Measurements from ENCODE around the gene NADK.

DNA sequence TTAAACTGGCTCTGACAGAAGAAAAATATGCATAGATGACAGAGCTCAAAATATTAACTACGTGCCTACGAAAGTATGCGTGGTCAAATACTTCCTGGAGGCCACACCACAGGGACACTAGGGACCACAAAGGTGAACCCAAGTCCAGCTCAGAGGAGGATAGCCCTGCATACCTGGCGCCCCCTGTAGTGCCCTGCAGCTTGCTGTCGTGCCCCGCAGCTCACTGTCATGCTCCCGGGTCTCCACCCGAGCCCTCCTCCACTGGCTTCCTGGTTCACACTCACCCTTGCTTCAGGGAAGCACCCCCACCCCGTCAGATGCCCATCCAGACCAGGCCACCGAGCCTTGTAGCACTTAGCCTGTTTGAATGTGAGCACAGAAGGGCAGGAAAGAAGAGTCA lies 16.7 kb upstream of the NADK start:
- TF ChIP-seq, protein P1, sequence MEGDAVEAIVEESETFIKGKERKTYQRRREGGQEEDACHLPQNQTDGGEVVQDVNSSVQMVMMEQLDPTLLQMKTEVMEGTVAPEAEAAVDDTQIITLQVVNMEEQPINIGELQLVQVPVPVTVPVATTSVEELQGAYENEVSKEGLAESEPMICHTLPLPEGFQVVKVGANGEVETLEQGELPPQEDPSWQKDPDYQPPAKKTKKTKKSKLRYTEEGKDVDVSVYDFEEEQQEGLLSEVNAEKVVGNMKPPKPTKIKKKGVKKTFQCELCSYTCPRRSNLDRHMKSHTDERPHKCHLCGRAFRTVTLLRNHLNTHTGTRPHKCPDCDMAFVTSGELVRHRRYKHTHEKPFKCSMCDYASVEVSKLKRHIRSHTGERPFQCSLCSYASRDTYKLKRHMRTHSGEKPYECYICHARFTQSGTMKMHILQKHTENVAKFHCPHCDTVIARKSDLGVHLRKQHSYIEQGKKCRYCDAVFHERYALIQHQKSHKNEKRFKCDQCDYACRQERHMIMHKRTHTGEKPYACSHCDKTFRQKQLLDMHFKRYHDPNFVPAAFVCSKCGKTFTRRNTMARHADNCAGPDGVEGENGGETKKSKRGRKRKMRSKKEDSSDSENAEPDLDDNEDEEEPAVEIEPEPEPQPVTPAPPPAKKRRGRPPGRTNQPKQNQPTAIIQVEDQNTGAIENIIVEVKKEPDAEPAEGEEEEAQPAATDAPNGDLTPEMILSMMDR (IDR thresholded peaks at IDR 0.05): no peak
- TF ChIP-seq EZH2 (IDR thresholded peaks at IDR 0.05): no peak
